Measurements from ENCODE around the gene RPP30. TPM values are rescaled to one million over a fixed set of nuclear protein-coding genes. Genes with fewer than 3 reads are reported as not detected.

RPP30 gene
- total RNA-seq, 1 experiment from 2014 or later: 23.3 TPM

Small RNA genes within 50 kb of the gene (small RNA-seq; reads per million reads assigned to genes)
- not detected for gene RF00019
- not detected for gene RNU6-740P

Other genes with a start within 250 kb of the RPP30 start
- 0.26 TPM in 1 of 2 replicates, not detected in the other for gene HTR7, start 13.9 kb upstream of the RPP30 start, total RNA-seq (2014; rRNA removed; shearing (Covaris generic); ENCODE audit: low replicate concordance)
- not detected in 2 replicates for gene ANKRD1, start 49.1 kb downstream of the RPP30 start, total RNA-seq (2014; rRNA removed; shearing (Covaris generic); ENCODE audit: low replicate concordance)

Measured in Karpas-422 (cell line).